ENCODE measurements around the gene HSH2D. TPM values are rescaled to one million over a fixed set of nuclear protein-coding genes. Genes with fewer than 3 reads are reported as not detected.

The HSH2D gene
- total and polyA plus RNA-seq, 10 of the 15 experiments (the other 5 are each of a cell fraction or from before 2014, with no cell fraction given) = 22.0 to 145 (median 89.3) TPM

DNA sequence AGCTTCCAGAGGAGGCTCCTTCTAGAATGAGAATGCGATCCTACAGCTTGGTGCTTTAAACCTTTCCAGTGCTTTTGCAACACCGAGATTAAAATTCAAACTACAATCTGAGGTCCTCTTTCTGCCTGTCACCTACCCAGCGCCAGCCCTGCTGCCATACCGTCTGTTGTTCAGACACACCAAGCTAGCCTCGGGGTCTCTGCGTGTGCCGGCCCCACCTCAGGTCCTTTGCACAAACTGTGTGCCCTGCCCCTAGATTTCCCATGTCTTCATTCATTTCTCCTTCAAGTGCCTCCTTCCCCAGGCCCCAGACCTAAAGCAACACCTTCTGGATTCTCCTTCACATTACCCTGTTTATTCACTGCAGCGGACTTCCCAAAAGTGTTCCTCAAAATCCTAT is 11.1 kb downstream of the HSH2D start:
- Histone ChIP-seq H3K9me3 (replicated peaks; ENCODE audit: control insufficient read depth, insufficient read depth, low read length) (no peaks in the 10 kb centered on the region; the same call in 2 of the 3 replicates), H3K36me3 (ENCODE audit: control insufficient read depth in 2 of 2, insufficient read depth in 2 of 2, low read length in 1 of 2) (peaks cover 36 to 58% of the 10 kb centered on the region in 2 experiments), H2AFZ (ENCODE audit: control insufficient read depth, low read depth, low read length) (no peak overlapping the region), H3K4me1 (ENCODE audit: control insufficient read depth, insufficient read depth, low read length) (peaks cover 46% of the 10 kb centered on the region), H3K9ac (ENCODE audit: control insufficient read depth, insufficient read depth, low read length) (no peak overlapping the region), H4K20me1 (ENCODE audit: control insufficient read depth, insufficient read depth) (peaks cover 3% of the 10 kb centered on the region; the same call in 1 of the 2 replicates), H3K79me2 (ENCODE audit: control insufficient read depth, insufficient read depth, low read length) (peaks cover 20% of the 10 kb centered on the region), H3K4me2 (ENCODE audit: control insufficient read depth, insufficient read depth) (peak overlapping the region; percentile 58), H3K27ac (ENCODE audit: control insufficient read depth, insufficient read depth) (peak overlapping the region; percentile 68; the same call in 1 of the 2 replicates), H3K27me3 (replicated peaks in 1 of 2; ENCODE audit: control insufficient read depth in 2 of 2, insufficient read depth in 2 of 2, low read length in 1 of 2) (no peaks in the 10 kb centered on the region), H3K4me3 (no peak overlapping the region)
- in situ Hi-C loops (cut with MboI) (no loop called here), intact Hi-C loops (cut with micrococcal nuclease; ENCODE audit: unreplicated experiment) (no loop called here)
- SMC1A ChIA-PET (ENCODE audit: uncharacterized antibody, unreplicated experiment) = interaction anchor here (1.7 to 5.6 kb wide), 2 partner anchors 10 to 36 kb away, joined by 7 to 33 read pairs; partner anchors contain the start of gene HSH2D
- CTCF ChIA-PET = interaction anchor here (0.6 to 1.8 kb wide), 2 partner anchors 44 to 81 kb away, joined by 3 to 4 read pairs; no protein-coding TSS in a partner anchor
- POLR2A ChIA-PET = interaction anchor here (1.0 to 3.1 kb wide), 4 partner anchors 10 to 37 kb away, joined by 3 to 35 read pairs (median 4); no protein-coding TSS in a partner anchor
- WGBS (ENCODE audit: insufficient coverage, insufficient replicate concordance, low lambda C conversion rate, missing lambda C conversion rate) = 92% methylated on average over 8 of the region's 8 CpGs
- no peak for ATAC-seq
- RAD21 ChIA-PET (ENCODE audit: unreplicated experiment) = interaction anchor here (1.1 to 1.6 kb wide), 3 partner anchors 9 to 37 kb away, joined by 3 to 4 read pairs (median 4); no protein-coding TSS in a partner anchor
- DNase-seq (ENCODE audit: low read depth, low spot score) = no peak
- no TSS peak for BruUV-seq (replicated peaks)
- FAIRE-seq = no peak
- no peak for TF ChIP-seq IRF5 (IDR thresholded peaks at IDR 0.05; ENCODE audit: borderline replicate concordance)
- TF ChIP-seq KAT2A (conservative IDR thresholded peaks at IDR 0.05; ENCODE audit: control insufficient read depth, low read depth, low read length) = no peak
- no peak for TF ChIP-seq NR2F1 (conservative IDR thresholded peaks at IDR 0.05)
- no peak for TF ChIP-seq ZBTB40 (IDR thresholded peaks at IDR 0.05; ENCODE audit: borderline replicate concordance)
- no peak for TF ChIP-seq IRF4 (IDR thresholded peaks at IDR 0.05; ENCODE audit: low read depth, low read length)
- no peak for TF ChIP-seq CEBPZ (IDR thresholded peaks at IDR 0.05; ENCODE audit: low read depth, low read length)
- no peak for TF ChIP-seq CREM (IDR thresholded peaks at IDR 0.05; ENCODE audit: low read depth)
- TF ChIP-seq GABPA (IDR thresholded peaks at IDR 0.05; ENCODE audit: low read depth) = no peak
- no peak for TF ChIP-seq EP300 (IDR thresholded peaks at IDR 0.05; ENCODE audit: borderline replicate concordance in 1 of 2, control insufficient read depth in 1 of 2, low read depth in 2 of 2, low read length in 2 of 2)
